Esophagus squamous epithelium (tissue), 5 donors: Measurements from ENCODE around the gene DFFA. TPM values are rescaled to one million over a fixed set of nuclear protein-coding genes. Genes with fewer than 3 reads are reported as not detected.
"Not testable (repeated sequence)": the region's sequence is repeated elsewhere in the genome, so short reads cannot be mapped to it uniquely, and the experiment has no call there.

Source experiments
- DNase-seq: peaks from one replicate; lab custom pipeline; 2025; lab: John Stamatoyannopoulos, UW
- H3K27ac ChIP-seq, 4 donors: fragments of 200-600 bp; sonication (generic); one replicate each; pipeline ENCODE4 v1.5.1; 2016 to 2019; ENCODE audit warnings: mild to moderate bottlenecking in 1 of 4
- H3K27me3 ChIP-seq, 4 donors: fragments of 200-600 bp; sonication (generic); 1 replicate in 3 of 4; 2 replicates in 1 of 4; pipeline versions ENCODE4 v1.5.1 to v1.6.0; 2017 to 2021; ENCODE audit warnings: antibody characterized with exemption in 1 of 4
- H3K36me3 ChIP-seq, 3 donors: fragments of 200-600 bp; sonication (generic); one replicate each; pipeline ENCODE4 v1.5.1; 2016 to 2019
- H3K4me1 ChIP-seq, 3 donors: fragments of 200-600 bp; sonication (generic); one replicate each; pipeline ENCODE4 v1.5.1; 2017 to 2019
- H3K4me3 ChIP-seq, 4 donors: fragments of 200-600 bp; sonication (generic); 1 replicate in 3 of 4; 2 replicates in 1 of 4; pipeline ENCODE4 v1.5.1; 2016 to 2019; ENCODE audit warnings: mild to moderate bottlenecking in 2 of 4, moderate library complexity in 1 of 4
- H3K9me3 ChIP-seq, 3 donors: fragments of 200-600 bp; sonication (generic); one replicate each; pipeline ENCODE4 v1.5.1; 2016 to 2019
- CTCF ChIP-seq, 6 experiments: fragments of 450-650 bp in 4 of 6; fragments of 200-600 bp in 2 of 6; sonication (generic) in 2 of 6; IDR thresholded peaks; one replicate each; pipeline ENCODE4 v1.5.1; 2016 to 2019; ENCODE audit warnings: antibody characterized with exemption in 6 of 6, mild to moderate bottlenecking in 4 of 6, moderate library complexity in 4 of 6
- POLR2A ChIP-seq, 4 donors: fragments of 450-650 bp; IDR thresholded peaks; one replicate each; pipeline ENCODE4 v1.6.1; 2017; ENCODE audit warnings: antibody characterized with exemption in 4 of 4, mild to moderate bottlenecking in 4 of 4, moderate library complexity in 3 of 4
- WGBS, 2 donors: methylation state at CpG; one replicate each; pipeline ENCODE4 v1.1.5; 2018; 5-methylcytosine and 5-hydroxymethylcytosine counted together
- intact Hi-C: fragments of 100-400 bp; cut with DNase I; formaldehyde crosslinking; loops from one replicate; pipeline ENCODE4 v1.15.0; 2022
- total RNA-seq, 4 donors: library from RNA; depleted of rRNA; stranded (reverse); fragments of >200 nt; gene quantifications; one replicate each; pipeline ENCODE4 v1.1.0, GENCODE V29; 2016
- donor health status: DM: yes; HTN: yes; CAD: no.

DFFA gene
- total RNA-seq, 4 donors from 2014 or later = 14.9 to 40.4 (median 26.0) TPM

- H3K9me3 ChIP-seq = no peaks in the 10 kb centered on the region
- no peak for DNase-seq
- H3K4me1 ChIP-seq = peaks cover 8 to 31% (median 8%) of the 10 kb centered on the region in 3 donors
- 92 to 95% methylated on average over 4 of the region's 4 CpGs for WGBS, 2 donors
- TF ChIP-seq CTCF (IDR thresholded peaks at IDR 0.05) (no peak), POLR2A (IDR thresholded peaks at IDR 0.05) (no peak)
- peaks cover 6 to 47% (median 18%) of the 10 kb centered on the region in 3 donors for H3K36me3 ChIP-seq
- H3K27me3 ChIP-seq = no peaks in the 10 kb centered on the region
- no peak overlapping the region for H3K4me3 ChIP-seq
- intact Hi-C loops = no loop called here
- no peak overlapping the region for H3K27ac ChIP-seq
Observed at GRCh38 chr1:10470043-10470442, 2.3 kb downstream of the DFFA start.

- 89 to 92% methylated on average over 2 of the region's 2 CpGs for WGBS, 2 donors
- no peaks in the 10 kb centered on the region for H3K9me3 ChIP-seq
- peaks cover 8 to 17% (median 8%) of the 10 kb centered on the region in 3 donors for H3K4me1 ChIP-seq
- TF ChIP-seq POLR2A (IDR thresholded peaks at IDR 0.05) (no peak), CTCF (IDR thresholded peaks at IDR 0.05) (no peak)
- H3K27me3 ChIP-seq = no peaks in the 10 kb centered on the region
- DNase-seq = no peak
- intact Hi-C loops = no loop called here
- peaks cover 16 to 76% (median 41%) of the 10 kb centered on the region in 3 donors for H3K36me3 ChIP-seq
- no peak overlapping the region for H3K4me3 ChIP-seq
- no peak overlapping the region for H3K27ac ChIP-seq
Observed at GRCh38 chr1:10467078-10467477, 5.3 kb downstream of the DFFA start.

GRCh38 chr1:10459184-10459583 lies 13.1 kb downstream of the DFFA start:
- TF ChIP-seq CTCF (IDR thresholded peaks at IDR 0.05) (no peak), POLR2A (IDR thresholded peaks at IDR 0.05) (no peak)
- DNase-seq = no peak
- no peak overlapping the region for H3K4me3 ChIP-seq
- H3K27me3 ChIP-seq = no peaks in the 10 kb centered on the region
- 27 to 31% methylated on average over 3 of the region's 3 CpGs for WGBS, 2 donors
- intact Hi-C loops = no loop called here
- H3K9me3 ChIP-seq = no peaks in the 10 kb centered on the region
- H3K27ac ChIP-seq = peak overlapping the region; percentile 33 to 77 (median 72)
- peaks cover 4 to 44% (median 16%) of the 10 kb centered on the region in 3 donors for H3K36me3 ChIP-seq
- H3K4me1 ChIP-seq = peaks cover 4 to 43% (median 26%) of the 10 kb centered on the region in 3 donors

GRCh38 chr1:10457875-10458274 lies 14.5 kb downstream of the DFFA start:
- no peak for DNase-seq
- H3K27me3 ChIP-seq = no peaks in the 10 kb centered on the region
- TF ChIP-seq CTCF (IDR thresholded peaks at IDR 0.05) (no peak), POLR2A (IDR thresholded peaks at IDR 0.05) (no peak)
- intact Hi-C loops = no loop called here
- H3K9me3 ChIP-seq = no peaks in the 10 kb centered on the region
- H3K27ac ChIP-seq = peak overlapping the region; percentile 69 to 77 (median 74)
- peaks cover 4 to 43% (median 26%) of the 10 kb centered on the region in 3 donors for H3K4me1 ChIP-seq
- WGBS, 2 donors = 39 to 42% methylated on average over 9 of the region's 9 CpGs
- peak overlapping the region in 1 of 4 donors; percentile 16 for H3K4me3 ChIP-seq
- H3K36me3 ChIP-seq = peaks cover 0 to 31% (median 5%) of the 10 kb centered on the region in 3 donors

- Histone ChIP-seq H3K4me3 (peak overlapping the region in 1 of 4 donors; percentile 16), H3K27ac (peak overlapping the region; percentile 69 to 77 (median 74)), H3K36me3 (peaks cover 0 to 27% (median under 1%) of the 10 kb centered on the region in 3 donors), H3K4me1 (peaks cover 4 to 43% (median 26%) of the 10 kb centered on the region in 3 donors)
- H3K27me3 ChIP-seq, DNase-seq, intact Hi-C loops, H3K9me3 ChIP-seq: not testable (repeated sequence)
- WGBS, 2 donors = 42 to 64% methylated on average over 6 of the region's 7 CpGs
Observed at GRCh38 chr1:10457462-10457861, 14.9 kb downstream of the DFFA start.
